Body of pancreas (tissue), 4 donors: ENCODE measurements around the gene C20orf141. TPM values are rescaled to one million over a fixed set of nuclear protein-coding genes. Genes with fewer than 3 reads are reported as not detected.

ENCODE experiments used
- ATAC-seq: fragments of 150-250 bp; one replicate; pipeline ENCODE4 v1.9.1; 2016
- DNase-seq, 4 donors: peaks; one replicate each; pipeline ENCODE4 v3.0.0-alpha.2; 2019
- H3K27ac ChIP-seq, 4 donors: fragments of 200-600 bp; sonication (generic); 1 replicate in 3 of 4; 2 replicates in 1 of 4; pipeline versions ENCODE4 v1.5.1 to v1.6.1; 2016 to 2019; ENCODE audit warnings: mild to moderate bottlenecking in 1 of 4, mixed read lengths in 1 of 4, moderate library complexity in 1 of 4
- H3K27me3 ChIP-seq, 2 donors: fragments of 200-600 bp; sonication (generic); one replicate each; pipeline ENCODE4 v1.6.0; 2016; ENCODE audit warnings: mild to moderate bottlenecking in 1 of 2
- H3K36me3 ChIP-seq, 2 donors: fragments of 200-600 bp; sonication (generic); replicated peaks in 1 of 2; 2 replicates each; pipeline ENCODE4 v1.5.1; 2016; ENCODE audit warnings: low read depth in 2 of 2; ENCODE audit not compliant: insufficient read depth in 1 of 2
- H3K4me1 ChIP-seq: fragments of 200-600 bp; sonication (generic); one replicate; pipeline ENCODE4 v1.6.0; 2016
- H3K4me3 ChIP-seq, 2 donors: fragments of 200-600 bp; sonication (generic); 1 replicate in 1 of 2; 2 replicates in 1 of 2; pipeline ENCODE4 v1.5.1; 2016 to 2019
- H3K9me3 ChIP-seq, 3 donors: fragments of 200-600 bp; sonication (generic); 1 replicate in 2 of 3; 2 replicates in 1 of 3; pipeline ENCODE4 v1.5.1; 2016
- POLR2A ChIP-seq, 3 donors: fragments of 450-650 bp; IDR thresholded peaks; one replicate each; pipeline ENCODE4 v1.6.1; 2016; ENCODE audit warnings: antibody characterized with exemption in 3 of 3, mild to moderate bottlenecking in 2 of 3
- WGBS, 2 donors: methylation state at CpG; one replicate each; pipeline ENCODE4 v1.1.5; 2017; 5-methylcytosine and 5-hydroxymethylcytosine counted together
- intact Hi-C: fragments of 100-400 bp; cut with DNase I; formaldehyde crosslinking; loops from one replicate; pipeline ENCODE4 v1.15.1; 2023
- total RNA-seq, 2 donors: library from RNA; depleted of rRNA; stranded (reverse); fragments of >200 nt; gene quantifications; one replicate each; pipeline ENCODE4 v1.1.0, GENCODE V29; 2016
- TF ChIP-seq, protein P1 (sequence below), 7 experiments: fragments of 450-650 bp in 4 of 7; fragments of 200-600 bp in 3 of 7; sonication (generic) in 3 of 7; IDR thresholded peaks; one replicate each; pipeline ENCODE4 v1.5.1; 2016 to 2019; ENCODE audit warnings: antibody characterized with exemption in 7 of 7

C20orf141 gene
- total RNA-seq, 2 donors from 2014 or later = not detected

DNA sequence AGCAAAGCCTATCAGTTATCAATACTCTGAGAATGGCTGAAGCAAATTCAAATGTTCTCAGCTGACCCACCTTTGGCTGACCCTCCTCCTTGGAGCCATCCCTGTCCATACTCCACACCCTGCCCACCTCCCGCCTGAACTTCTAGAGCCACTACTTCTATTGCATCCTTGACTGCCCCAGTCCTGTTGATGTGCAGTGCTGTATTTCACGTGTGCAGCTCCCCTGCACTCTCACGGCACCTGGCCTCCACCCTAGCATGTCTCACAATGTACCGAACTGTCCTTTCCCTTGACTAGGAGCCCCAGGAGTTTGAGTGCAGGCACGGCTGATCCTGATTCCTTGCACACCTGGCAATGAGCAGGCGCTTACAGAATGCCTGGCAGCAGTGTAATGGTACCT is 21.3 kb upstream of the C20orf141 start:
- Histone ChIP-seq H3K4me3 (no peak overlapping the region), H3K9me3 (no peaks in the 10 kb centered on the region), H3K36me3 (no peaks in the 10 kb centered on the region), H3K27ac (no peak overlapping the region), H3K27me3 (no peaks in the 10 kb centered on the region), H3K4me1 (no peaks in the 10 kb centered on the region)
- 78 to 83% methylated on average over 6 of the region's 6 CpGs for WGBS, 2 donors
- intact Hi-C loops = no loop called here
- ATAC-seq (no peak), DNase-seq (no peak)
- TF ChIP-seq, protein P1, sequence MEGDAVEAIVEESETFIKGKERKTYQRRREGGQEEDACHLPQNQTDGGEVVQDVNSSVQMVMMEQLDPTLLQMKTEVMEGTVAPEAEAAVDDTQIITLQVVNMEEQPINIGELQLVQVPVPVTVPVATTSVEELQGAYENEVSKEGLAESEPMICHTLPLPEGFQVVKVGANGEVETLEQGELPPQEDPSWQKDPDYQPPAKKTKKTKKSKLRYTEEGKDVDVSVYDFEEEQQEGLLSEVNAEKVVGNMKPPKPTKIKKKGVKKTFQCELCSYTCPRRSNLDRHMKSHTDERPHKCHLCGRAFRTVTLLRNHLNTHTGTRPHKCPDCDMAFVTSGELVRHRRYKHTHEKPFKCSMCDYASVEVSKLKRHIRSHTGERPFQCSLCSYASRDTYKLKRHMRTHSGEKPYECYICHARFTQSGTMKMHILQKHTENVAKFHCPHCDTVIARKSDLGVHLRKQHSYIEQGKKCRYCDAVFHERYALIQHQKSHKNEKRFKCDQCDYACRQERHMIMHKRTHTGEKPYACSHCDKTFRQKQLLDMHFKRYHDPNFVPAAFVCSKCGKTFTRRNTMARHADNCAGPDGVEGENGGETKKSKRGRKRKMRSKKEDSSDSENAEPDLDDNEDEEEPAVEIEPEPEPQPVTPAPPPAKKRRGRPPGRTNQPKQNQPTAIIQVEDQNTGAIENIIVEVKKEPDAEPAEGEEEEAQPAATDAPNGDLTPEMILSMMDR (IDR thresholded peaks at IDR 0.05) = no peak
- TF ChIP-seq POLR2A (IDR thresholded peaks at IDR 0.05) = no peak

DNA sequence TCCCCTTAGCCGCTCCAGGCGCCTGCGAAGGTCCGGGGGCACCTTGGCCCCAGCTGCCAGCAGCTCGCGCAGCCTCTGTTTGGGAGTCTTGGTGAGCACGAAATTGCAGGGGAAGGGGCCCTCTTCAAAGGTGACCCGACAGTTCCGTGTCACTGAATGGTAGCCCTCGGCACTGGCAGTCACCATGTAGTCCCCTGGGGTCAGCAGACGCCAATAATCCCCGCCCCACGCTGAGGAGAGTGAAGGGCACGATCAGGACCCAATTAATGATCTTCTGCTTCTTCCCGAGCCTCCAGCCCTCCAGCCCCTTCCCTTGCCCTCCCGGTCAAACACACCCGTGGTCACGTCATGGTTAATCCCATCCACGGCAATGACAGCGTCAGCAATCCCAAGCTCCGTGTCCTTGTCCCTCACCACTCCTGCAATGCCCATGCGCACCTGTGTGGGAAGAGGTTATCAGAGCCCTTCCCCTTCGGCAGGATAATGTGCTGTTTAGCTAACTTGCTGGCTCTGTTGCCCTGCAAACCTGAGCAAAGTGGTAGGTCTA is 20.5 kb upstream of the C20orf141 start:
- WGBS, 2 donors = 57 to 65% methylated on average over 12 to 23 of the region's 23 CpGs
- no peak for DNase-seq
- intact Hi-C loops = no loop called here

DNA sequence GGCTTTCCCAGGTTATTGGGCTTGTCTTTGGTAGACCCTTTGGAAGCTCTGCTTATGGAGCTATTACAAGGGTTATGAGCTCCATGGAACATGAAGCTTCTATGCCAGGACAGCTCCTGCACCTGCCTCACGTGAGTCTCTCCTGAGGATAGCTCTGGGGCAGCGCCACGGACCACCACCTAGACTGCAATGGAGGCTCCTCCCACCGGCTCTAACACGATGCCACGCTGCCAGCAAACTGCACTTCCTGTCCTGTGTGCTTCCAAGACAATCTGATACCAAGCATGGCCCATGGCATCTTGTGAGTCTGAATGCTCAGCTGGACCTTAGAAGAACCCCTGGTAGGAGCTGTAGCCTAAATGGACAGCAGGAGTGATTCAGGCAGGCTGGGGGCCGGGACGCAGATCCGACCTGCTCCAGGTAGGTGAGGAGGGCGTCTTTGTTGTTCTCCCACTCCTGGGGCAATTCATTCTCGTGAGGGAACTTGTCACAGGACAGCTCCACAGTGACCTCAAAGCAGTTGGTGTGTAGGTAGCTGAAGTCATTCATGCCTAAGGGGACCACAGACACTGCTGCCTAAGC is 19.8 kb upstream of the C20orf141 start:
- intact Hi-C loops = no loop called here
- H3K4me1 ChIP-seq = peaks cover 6% of the 10 kb centered on the region
- no peaks in the 10 kb centered on the region for H3K27me3 ChIP-seq
- TF ChIP-seq POLR2A (IDR thresholded peaks at IDR 0.05) = no peak
- WGBS, 2 donors = 50 to 73% methylated on average over 3 to 11 of the region's 11 CpGs
- no peaks in the 10 kb centered on the region for H3K36me3 ChIP-seq
- no peak overlapping the region for H3K27ac ChIP-seq
- ATAC-seq (no peak), DNase-seq (no peak)
- H3K4me3 ChIP-seq = no peak overlapping the region
- H3K9me3 ChIP-seq = no peaks in the 10 kb centered on the region

More for the DNA sequence above, 20.5 kb upstream of the C20orf141 start:
- no peak overlapping the region for H3K4me3 ChIP-seq
- H3K9me3 ChIP-seq = no peaks in the 10 kb centered on the region
- no peaks in the 10 kb centered on the region for H3K36me3 ChIP-seq
- TF ChIP-seq, protein P1 (IDR thresholded peaks at IDR 0.05) = no peak
- no peak for TF ChIP-seq POLR2A (IDR thresholded peaks at IDR 0.05)
- no peak for ATAC-seq
- H3K27ac ChIP-seq = no peak overlapping the region
- H3K4me1 ChIP-seq = no peaks in the 10 kb centered on the region
- no peaks in the 10 kb centered on the region for H3K27me3 ChIP-seq

DNA sequence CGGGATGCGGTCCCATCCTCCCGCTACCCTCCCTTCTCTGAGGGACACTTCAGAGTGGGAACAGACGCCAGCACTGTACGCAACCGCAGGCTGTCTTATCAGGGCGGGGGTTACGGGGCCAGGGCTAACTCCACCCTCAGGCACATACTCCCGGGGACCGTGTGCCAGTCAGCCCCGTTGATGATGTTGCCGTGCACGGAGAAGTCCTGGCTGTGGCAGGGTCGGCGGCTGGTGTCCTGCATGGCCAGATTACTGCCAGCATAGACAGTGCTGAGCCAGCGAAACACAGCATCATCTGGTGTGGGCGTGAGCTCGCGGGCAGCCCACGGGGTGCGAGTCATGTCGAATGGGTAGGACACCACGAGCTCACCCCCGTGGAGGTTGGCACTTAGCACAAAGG is 19.3 kb upstream of the C20orf141 start:
- TF ChIP-seq, protein P1 (IDR thresholded peaks at IDR 0.05) = no peak
- no peak for TF ChIP-seq POLR2A (IDR thresholded peaks at IDR 0.05)
- Histone ChIP-seq H3K9me3 (no peaks in the 10 kb centered on the region), H3K4me1 (peaks cover 11% of the 10 kb centered on the region), H3K27ac (no peak overlapping the region), H3K36me3 (no peaks in the 10 kb centered on the region), H3K4me3 (no peak overlapping the region), H3K27me3 (peaks cover 0 to under 1% of the 10 kb centered on the region in 2 donors)
- WGBS, 2 donors = 58 to 75% methylated on average over 13 to 24 of the region's 24 CpGs
- ATAC-seq (no peak), DNase-seq (no peak)
- intact Hi-C loops = no loop called here

DNA sequence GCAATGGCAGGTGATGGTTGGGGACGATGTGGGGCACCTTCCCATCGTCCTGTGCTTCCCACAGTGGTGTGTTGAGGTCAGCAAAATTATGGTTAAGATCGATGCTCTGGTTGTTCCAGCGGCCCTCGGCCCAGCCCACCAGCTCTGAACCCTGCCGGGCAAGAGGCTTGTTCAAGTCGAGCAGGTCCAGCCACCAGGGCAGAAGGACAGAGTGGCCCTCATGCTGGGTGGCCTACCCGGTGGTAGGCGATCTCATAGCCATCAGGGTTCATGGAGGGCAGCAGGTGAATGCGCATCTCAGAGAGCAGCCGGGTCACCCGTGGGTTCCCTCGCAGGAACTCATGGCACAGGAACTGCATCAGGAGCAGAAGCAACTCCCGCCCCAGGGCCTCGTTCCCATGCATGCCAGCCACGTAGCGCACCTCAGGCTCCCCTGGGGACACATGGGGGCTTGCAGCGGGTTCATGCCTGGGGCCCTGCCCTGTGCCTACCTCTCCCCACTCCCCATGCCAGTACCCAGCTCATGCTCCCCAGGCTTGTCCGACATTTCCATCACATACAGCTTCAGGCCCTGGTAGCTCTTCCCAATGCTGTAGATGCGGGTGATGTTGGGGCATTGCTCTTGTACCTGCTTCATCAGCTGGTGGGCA is 18.7 kb upstream of the C20orf141 start:
- no peak overlapping the region for H3K4me3 ChIP-seq
- 65 to 78% methylated on average over 5 to 20 of the region's 20 CpGs for WGBS, 2 donors
- intact Hi-C loops = no loop called here
- peaks cover 18% of the 10 kb centered on the region for H3K4me1 ChIP-seq
- no peak for DNase-seq
- TF ChIP-seq POLR2A (IDR thresholded peaks at IDR 0.05) = no peak
- TF ChIP-seq, protein P1 (IDR thresholded peaks at IDR 0.05) = no peak
- H3K27ac ChIP-seq = no peak overlapping the region
- H3K36me3 ChIP-seq = no peaks in the 10 kb centered on the region
- peaks cover 0 to 7% of the 10 kb centered on the region in 2 donors for H3K27me3 ChIP-seq
- ATAC-seq = no peak
- H3K9me3 ChIP-seq = no peaks in the 10 kb centered on the region
